CD14-positive monocyte (primary cell): ENCODE results near the gene BMP7. TPM values are rescaled to one million over a fixed set of nuclear protein-coding genes. Genes with fewer than 3 reads are reported as not detected.

Experiments used
- DNase-seq, 3 donors: peaks; one replicate each; pipeline ENCODE4 v3.0.0-alpha.2; 2011 to 2022
- H2AFZ ChIP-seq: 2 replicates; pipeline ENCODE4 v1.6.0; 2012; ENCODE audit warnings: mild to moderate bottlenecking, low read depth, low read length, inconsistent platforms; ENCODE audit not compliant: insufficient read depth, poor library complexity, severe bottlenecking
- H3K27ac ChIP-seq, 2 donors: 1 replicate in 1 of 2; 2 replicates in 1 of 2; pipeline ENCODE4 v1.5.1; 2012 to 2013; ENCODE audit warnings: low read length in 2 of 2, control low read depth in 1 of 2, inconsistent platforms in 1 of 2, low read depth in 1 of 2, mild to moderate bottlenecking in 1 of 2
- H3K27me3 ChIP-seq, 2 donors: one replicate each; pipeline versions ENCODE4 v1.6.0 to v1.6.1; 2011 to 2013; ENCODE audit warnings: low read length in 2 of 2; ENCODE audit not compliant: control insufficient read depth in 2 of 2, insufficient read depth in 2 of 2
- H3K36me3 ChIP-seq, 2 donors: replicated peaks in 1 of 2; 1 replicate in 1 of 2; 2 replicates in 1 of 2; pipeline versions ENCODE4 v1.5.1 to v1.6.1; 2012 to 2013; ENCODE audit warnings: low read length in 2 of 2, control low read depth in 1 of 2, inconsistent platforms in 1 of 2, mild to moderate bottlenecking in 1 of 2; ENCODE audit not compliant: insufficient read depth in 2 of 2, control insufficient read depth in 1 of 2
- H3K4me1 ChIP-seq, 2 donors: 1 replicate in 1 of 2; 2 replicates in 1 of 2; pipeline versions ENCODE4 v1.5.1 to v1.6.1; 2012 to 2013; ENCODE audit warnings: low read length in 2 of 2, control low read depth in 1 of 2, inconsistent platforms in 1 of 2, mild to moderate bottlenecking in 1 of 2, moderate library complexity in 1 of 2; ENCODE audit not compliant: insufficient read depth in 2 of 2, control insufficient read depth in 1 of 2
- H3K4me2 ChIP-seq: replicated peaks from 2 replicates; pipeline ENCODE3; 2012; ENCODE audit warnings: low read length, moderate library complexity, mild to moderate bottlenecking; ENCODE audit not compliant: poor library complexity, severe bottlenecking; ENCODE audit errors: extremely low read depth
- H3K4me3 ChIP-seq, 3 experiments: fragments of 200-600 bp in 1 of 3; sonication (generic) in 1 of 3; replicated peaks in 1 of 3; 1 replicate in 2 of 3; 2 replicates in 1 of 3; pipeline ENCODE4 v1.5.1; 2011 to 2013; ENCODE audit warnings: low read length in 3 of 3, mild to moderate bottlenecking in 3 of 3, control low read depth in 2 of 3, low read depth in 2 of 3, inconsistent platforms in 1 of 3, moderate library complexity in 1 of 3
- H3K79me2 ChIP-seq: 2 replicates; pipeline ENCODE4 v1.6.0; 2012; ENCODE audit warnings: mild to moderate bottlenecking, control low read depth, inconsistent platforms, low read length, moderate library complexity; ENCODE audit not compliant: insufficient read depth
- H3K9ac ChIP-seq: 2 replicates; pipeline ENCODE4 v1.6.0; 2017; ENCODE audit warnings: low read length, mild to moderate bottlenecking; ENCODE audit not compliant: insufficient read depth, poor library complexity, severe bottlenecking
- H3K9me3 ChIP-seq, 2 donors: replicated peaks in 1 of 2; 1 replicate in 1 of 2; 2 replicates in 1 of 2; pipeline versions ENCODE4 v1.5.1 to v1.6.1; 2012 to 2013; ENCODE audit warnings: low read length in 2 of 2, control low read depth in 1 of 2; ENCODE audit not compliant: control insufficient read depth in 1 of 2, insufficient read depth in 1 of 2
- H4K20me1 ChIP-seq: 2 replicates; pipeline ENCODE4 v1.6.0; 2012; ENCODE audit warnings: mild to moderate bottlenecking, low read length, control low read depth, moderate library complexity; ENCODE audit not compliant: insufficient read depth
- H3K27ac Mint-ChIP-seq, 7 donors: one replicate each; pipeline ENCODE4 v1.8.0; 2020; ENCODE audit warnings: mild to moderate bottlenecking in 7 of 7, mixed read lengths in 7 of 7, moderate library complexity in 6 of 7, inconsistent platforms in 2 of 7
- H3K27me3 Mint-ChIP-seq, 3 donors: one replicate each; pipeline ENCODE4 v1.8.0; 2021 to 2022; ENCODE audit warnings: low read depth in 3 of 3, mild to moderate bottlenecking in 3 of 3, mixed read lengths in 3 of 3, moderate library complexity in 3 of 3, inconsistent platforms in 1 of 3
- H3K36me3 Mint-ChIP-seq, 2 donors: one replicate each; pipeline ENCODE4 v1.8.0; 2020; ENCODE audit warnings: mixed read lengths in 2 of 2, inconsistent platforms in 1 of 2, mild to moderate bottlenecking in 1 of 2
- H3K4me1 Mint-ChIP-seq: one replicate; pipeline ENCODE4 v1.8.0; 2020; ENCODE audit warnings: mild to moderate bottlenecking, mixed read lengths
- H3K4me3 Mint-ChIP-seq, 2 donors: one replicate each; pipeline ENCODE4 v1.8.0; 2020; ENCODE audit warnings: mild to moderate bottlenecking in 2 of 2, mixed read lengths in 2 of 2, moderate library complexity in 1 of 2
- H3K9me3 Mint-ChIP-seq, 7 donors: one replicate each; pipeline ENCODE4 v1.8.0; 2020 to 2022; ENCODE audit warnings: mixed read lengths in 7 of 7, mild to moderate bottlenecking in 6 of 7, moderate library complexity in 6 of 7, inconsistent platforms in 2 of 7
- WGBS: methylation state at CpG from one replicate; pipeline ENCODE4 v1.1.5; 2013; ENCODE audit warnings: missing lambda C conversion rate; ENCODE audit not compliant: insufficient coverage; 5-methylcytosine and 5-hydroxymethylcytosine counted together
- intact Hi-C, 2 donors: fragments of 100-400 bp; cut with micrococcal nuclease; formaldehyde crosslinking; loops; one replicate each; pipeline versions ENCODE4 v1.15.0 to v1.15.1; 2023
- polyA plus RNA-seq, 3 donors: library from polyadenylated mRNA; depleted of rRNA in 1 of 3; unstranded in 2 of 3; stranded (reverse) in 1 of 3; fragments of 300-500 nt in 2 of 3; fragments of >200 nt in 1 of 3; fragmentation: Illumina TruSeq in 2 of 3; gene quantifications; 1 replicate in 2 of 3; 2 replicates in 1 of 3; pipeline ENCODE4 v1.2.3, GENCODE V29; 2012 to 2021
- TF ChIP-seq, protein P1 (sequence below): fragments of 200-600 bp; IDR thresholded peaks from one replicate; pipeline ENCODE4 v1.8.0; 2022; ENCODE audit warnings: antibody characterized with exemption, mild to moderate bottlenecking

BMP7 gene
- polyA plus RNA-seq, 3 donors, result not detected

GRCh38 chr20:57197352-57198131, 68.9 kb downstream of the BMP7 start:
- Histone ChIP-seq H3K4me3 (no peak overlapping the region), H3K9ac (no peak overlapping the region), H2AFZ (no peak overlapping the region), H3K4me2 (no peak overlapping the region), H3K79me2 (no peaks in the 10 kb centered on the region), H3K9me3 (no peaks in the 10 kb centered on the region), H4K20me1 (no peaks in the 10 kb centered on the region), H3K27ac (no peak overlapping the region), H3K4me1 (no peaks in the 10 kb centered on the region), H3K36me3 (no peaks in the 10 kb centered on the region), H3K27me3 (no peaks in the 10 kb centered on the region)
- Mint-ChIP-seq H3K27ac (no peak overlapping the region), H3K27me3 (peaks cover 2 to 7% (median 4%) of the 10 kb centered on the region in 3 donors), H3K4me1 (no peaks in the 10 kb centered on the region), H3K4me3 (no peak overlapping the region), H3K9me3 (no peaks in the 10 kb centered on the region), H3K36me3 (no peaks in the 10 kb centered on the region)
- intact Hi-C loops, result no loop called here
- 76% methylated on average over 4 of the region's 5 CpGs for WGBS
- DNase-seq, result no peak
- TF ChIP-seq, protein P1, sequence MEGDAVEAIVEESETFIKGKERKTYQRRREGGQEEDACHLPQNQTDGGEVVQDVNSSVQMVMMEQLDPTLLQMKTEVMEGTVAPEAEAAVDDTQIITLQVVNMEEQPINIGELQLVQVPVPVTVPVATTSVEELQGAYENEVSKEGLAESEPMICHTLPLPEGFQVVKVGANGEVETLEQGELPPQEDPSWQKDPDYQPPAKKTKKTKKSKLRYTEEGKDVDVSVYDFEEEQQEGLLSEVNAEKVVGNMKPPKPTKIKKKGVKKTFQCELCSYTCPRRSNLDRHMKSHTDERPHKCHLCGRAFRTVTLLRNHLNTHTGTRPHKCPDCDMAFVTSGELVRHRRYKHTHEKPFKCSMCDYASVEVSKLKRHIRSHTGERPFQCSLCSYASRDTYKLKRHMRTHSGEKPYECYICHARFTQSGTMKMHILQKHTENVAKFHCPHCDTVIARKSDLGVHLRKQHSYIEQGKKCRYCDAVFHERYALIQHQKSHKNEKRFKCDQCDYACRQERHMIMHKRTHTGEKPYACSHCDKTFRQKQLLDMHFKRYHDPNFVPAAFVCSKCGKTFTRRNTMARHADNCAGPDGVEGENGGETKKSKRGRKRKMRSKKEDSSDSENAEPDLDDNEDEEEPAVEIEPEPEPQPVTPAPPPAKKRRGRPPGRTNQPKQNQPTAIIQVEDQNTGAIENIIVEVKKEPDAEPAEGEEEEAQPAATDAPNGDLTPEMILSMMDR, result no peak

DNA sequence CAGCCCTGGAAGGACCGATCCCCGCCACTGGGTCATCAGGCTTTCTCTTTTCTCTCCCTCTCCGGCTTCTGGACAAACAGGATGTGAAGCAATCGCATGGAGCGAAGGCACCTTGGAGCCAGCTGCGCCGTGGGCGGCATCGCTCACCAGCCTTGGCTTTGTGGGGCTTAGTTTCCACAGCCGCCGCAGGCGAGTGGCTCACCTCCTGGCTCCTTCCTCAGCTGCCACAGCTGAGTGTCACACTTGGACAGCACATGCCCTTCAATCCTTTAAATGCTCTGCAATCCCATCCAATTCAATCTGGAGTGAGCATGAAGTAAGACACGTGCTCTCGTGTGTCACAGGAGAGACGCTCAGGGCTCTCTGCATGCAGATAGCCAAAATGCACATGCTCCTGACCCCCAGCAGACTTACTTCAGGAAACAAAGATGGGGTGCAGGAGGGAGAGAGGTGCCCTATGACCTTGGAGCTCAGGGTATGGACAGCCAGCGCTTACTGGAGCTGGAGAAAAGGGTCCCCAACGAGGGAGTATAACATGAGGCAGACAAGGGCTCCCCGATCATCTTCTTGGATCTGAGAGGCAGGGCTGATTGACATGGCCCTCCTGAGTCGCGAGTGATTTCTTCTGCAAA, 70.9 kb downstream of the BMP7 start:
- H3K9me3 ChIP-seq, result no peaks in the 10 kb centered on the region
- WGBS, result 66% methylated on average over 17 of the region's 20 CpGs
- H3K9ac ChIP-seq, result no peak overlapping the region
- H4K20me1 ChIP-seq, result no peaks in the 10 kb centered on the region
- H3K36me3 ChIP-seq, result no peaks in the 10 kb centered on the region
- peaks cover 2 to 4% (median 3%) of the 10 kb centered on the region in 3 donors for H3K27me3 Mint-ChIP-seq
- no peaks in the 10 kb centered on the region for H3K36me3 Mint-ChIP-seq
- H3K27ac ChIP-seq, result no peak overlapping the region
- no peak overlapping the region for H2AFZ ChIP-seq
- H3K27me3 ChIP-seq, result no peaks in the 10 kb centered on the region
- intact Hi-C loops, result no loop called here
- DNase-seq, result no peak
- no peaks in the 10 kb centered on the region for H3K79me2 ChIP-seq
- peak overlapping the region in 2 of 7 donors; percentile 35 to 60 for H3K27ac Mint-ChIP-seq
- no peaks in the 10 kb centered on the region for H3K4me1 Mint-ChIP-seq
- no peaks in the 10 kb centered on the region for H3K9me3 Mint-ChIP-seq
- H3K4me1 ChIP-seq, result no peaks in the 10 kb centered on the region
- no peak overlapping the region for H3K4me2 ChIP-seq
- H3K4me3 ChIP-seq, result no peak overlapping the region
- H3K4me3 Mint-ChIP-seq, result no peak overlapping the region
- TF ChIP-seq, protein P1, result no peak
